IMR-90 (cell line): ENCODE results near the gene MRPS25. TPM values are rescaled to one million over a fixed set of nuclear protein-coding genes. Genes with fewer than 3 reads are reported as not detected.

ENCODE experiments used
- ATAC-seq: fragments of 200-7000 bp; cut with Tn5 transposase; 2 replicates; pipeline ENCODE4 v1.9.1; 2020; ENCODE audit warnings: low read depth, mild to moderate bottlenecking, moderate library complexity
- BruUV-seq: library from RNA; stranded (reverse); fragments of 400-500 nt; replicated peaks from 2 replicates; lab custom pipeline; 2021; lab: Mats Ljungman, UMichigan
- CTCF ChIA-PET: fragments of 300-600 bp; formaldehyde crosslinking; extraction: SDS; loops from one replicate; lab custom pipeline; 2021; ENCODE audit warnings: antibody characterized with exemption; lab: Yijun Ruan, JAX
- POLR2A ChIA-PET: fragments of 300-600 bp; sonication (Branson Sonifier 250); formaldehyde crosslinking; loops from one replicate; lab custom pipeline; 2022; ENCODE audit warnings: antibody characterized with exemption; ENCODE audit not compliant: unreplicated experiment; lab: Charles Lee
- DNase-seq: peaks from one replicate; pipeline ENCODE4 v3.0.0; 2013
- H2AFZ ChIP-seq: replicated peaks from 2 replicates; pipeline ENCODE3; 2013; ENCODE audit warnings: low read length, mild to moderate bottlenecking; ENCODE audit not compliant: poor library complexity
- H2AK5ac ChIP-seq: 2 replicates; pipeline ENCODE4 v1.6.1; 2013; ENCODE audit warnings: low read depth, low read length, inconsistent platforms
- H2AK9ac ChIP-seq: replicated peaks from 2 replicates; pipeline ENCODE3; 2013; ENCODE audit warnings: mild to moderate bottlenecking, low read depth, low read length, moderate library complexity; ENCODE audit not compliant: poor library complexity
- H2BK120ac ChIP-seq: 2 replicates; pipeline ENCODE4 v1.6.1; 2013; ENCODE audit warnings: low read depth, low read length, inconsistent platforms
- H2BK15ac ChIP-seq: 3 replicates; pipeline ENCODE4 v1.6.1; 2013; ENCODE audit warnings: low read depth, low read length, inconsistent platforms
- H2BK20ac ChIP-seq: 2 replicates; pipeline ENCODE4 v1.6.1; 2013; ENCODE audit warnings: low read depth, mild to moderate bottlenecking, inconsistent platforms, low read length, moderate library complexity
- H2BK5ac ChIP-seq: 2 replicates; pipeline ENCODE4 v1.6.1; 2013; ENCODE audit warnings: mild to moderate bottlenecking, low read depth, low read length, inconsistent platforms; ENCODE audit not compliant: poor library complexity, severe bottlenecking
- H3K14ac ChIP-seq: replicated peaks from 2 replicates; pipeline ENCODE4 v1.6.1; 2013; ENCODE audit warnings: low read depth, low read length, inconsistent platforms
- H3K18ac ChIP-seq: 2 replicates; pipeline ENCODE4 v1.6.1; 2013; ENCODE audit warnings: low read depth, low read length, control low read depth
- H3K23ac ChIP-seq: 2 replicates; pipeline ENCODE4 v1.6.1; 2013; ENCODE audit warnings: low read depth, low read length, inconsistent platforms
- H3K27ac ChIP-seq: 2 replicates; pipeline ENCODE4 v1.5.1; 2013; ENCODE audit warnings: mild to moderate bottlenecking, control low read depth, low read length; ENCODE audit not compliant: insufficient read depth
- H3K27me3 ChIP-seq: 2 replicates; pipeline ENCODE4 v1.6.1; 2013; ENCODE audit warnings: low read length; ENCODE audit not compliant: control insufficient read depth, insufficient read depth
- H3K36me3 ChIP-seq: 2 replicates; pipeline ENCODE4 v1.6.1; 2013; ENCODE audit warnings: low read length, mixed read lengths; ENCODE audit not compliant: control insufficient read depth, insufficient read depth
- H3K4ac ChIP-seq: 2 replicates; pipeline ENCODE4 v1.6.1; 2013; ENCODE audit warnings: low read depth, low read length, inconsistent platforms
- H3K4me1 ChIP-seq: 2 replicates; pipeline ENCODE4 v1.6.1; 2013; ENCODE audit warnings: low read length, mixed read lengths; ENCODE audit not compliant: control insufficient read depth, insufficient read depth
- H3K4me2 ChIP-seq: 2 replicates; pipeline ENCODE4 v1.6.1; 2013; ENCODE audit warnings: low read depth, mild to moderate bottlenecking, control low read depth, low read length, moderate library complexity
- H3K4me3 ChIP-seq: 2 replicates; pipeline ENCODE4 v1.5.1; 2013; ENCODE audit warnings: low read depth, mild to moderate bottlenecking, control low read depth, low read length, moderate library complexity; ENCODE audit not compliant: insufficient read depth
- H3K56ac ChIP-seq: 2 replicates; pipeline ENCODE4 v1.6.1; 2013; ENCODE audit warnings: low read length, inconsistent platforms; ENCODE audit not compliant: insufficient read depth; ENCODE audit errors: extremely low read depth
- H3K79me1 ChIP-seq, 2 experiments: 2 replicates each; pipeline ENCODE4 v1.6.1; 2013; ENCODE audit warnings: low read length in 2 of 2, inconsistent platforms in 1 of 2, low read depth in 1 of 2
- H3K9ac ChIP-seq: 2 replicates; pipeline ENCODE4 v1.6.1; 2013; ENCODE audit warnings: low read depth, low read length, control low read depth
- H3K9me1 ChIP-seq: 2 replicates; pipeline ENCODE4 v1.6.1; 2013; ENCODE audit warnings: low read length, inconsistent platforms; ENCODE audit not compliant: insufficient read depth
- H3K9me3 ChIP-seq: 2 replicates; pipeline ENCODE4 v1.6.1; 2013; ENCODE audit warnings: low read length; ENCODE audit not compliant: control insufficient read depth, insufficient read depth
- H4K20me1 ChIP-seq: 2 replicates; pipeline ENCODE4 v1.6.1; 2013; ENCODE audit warnings: low read length, inconsistent platforms; ENCODE audit not compliant: insufficient read depth
- H4K5ac ChIP-seq: 2 replicates; pipeline ENCODE4 v1.6.1; 2013; ENCODE audit warnings: mild to moderate bottlenecking, low read depth, low read length, control low read depth
- H4K8ac ChIP-seq, 2 experiments: 2 replicates each; pipeline ENCODE4 v1.6.1; 2013; ENCODE audit warnings: low read depth in 2 of 2, low read length in 2 of 2, control low read depth in 1 of 2, inconsistent platforms in 1 of 2
- H4K91ac ChIP-seq: 2 replicates; pipeline ENCODE4 v1.6.1; 2013; ENCODE audit warnings: low read depth, low read length, inconsistent platforms; ENCODE audit not compliant: insufficient read depth
- FOS ChIP-seq: fragments of 150-350 bp; IDR thresholded peaks from 2 replicates; pipeline ENCODE4 v1.6.1; 2016; ENCODE audit warnings: low read depth, low read length
- MXI1 ChIP-seq: IDR thresholded peaks from 2 replicates; pipeline ENCODE4 v1.6.1; 2012; ENCODE audit warnings: low read depth, mild to moderate bottlenecking, low read length, moderate library complexity, borderline replicate concordance
- RCOR1 ChIP-seq: IDR thresholded peaks from 2 replicates; pipeline ENCODE4 v1.6.1; 2012; ENCODE audit warnings: mild to moderate bottlenecking, low read length, improper control_type of control experiment; ENCODE audit not compliant: insufficient replicate concordance
- SMC3 ChIP-seq: fragments of 150-350 bp; IDR thresholded peaks from 2 replicates; pipeline ENCODE4 v1.6.1; 2016; ENCODE audit warnings: low read depth, mild to moderate bottlenecking, antibody characterized with exemption, low read length, moderate library complexity
- WGBS, 2 experiments: methylation state at CpG; one replicate each; pipeline versions ENCODE4 v1.1.5 to v1.1.7; 2013; ENCODE audit warnings: missing lambda C conversion rate in 2 of 2; ENCODE audit not compliant: insufficient read length in 1 of 2; ENCODE audit errors: extremely low coverage in 2 of 2; 5-methylcytosine and 5-hydroxymethylcytosine counted together
- dilution Hi-C: fragments of 300-500 bp; cut with HindIII; formaldehyde crosslinking; loops from one replicate; pipeline ENCODE4 v1.14.3; 2018; ENCODE audit warnings: low sequenced_read_pairs; ENCODE audit not compliant: unreplicated experiment
- in situ Hi-C: fragments of 300-500 bp; cut with MboI; formaldehyde crosslinking; loops from 3 replicates; pipeline ENCODE4 v1.14.3; 2019; ENCODE audit warnings: low sequenced_read_pairs, inconsistent platforms, mixed read lengths
- intact Hi-C: fragments of 100-400 bp; cut with micrococcal nuclease; formaldehyde crosslinking; loops from 2 replicates; pipeline ENCODE4 v1.10.0; 2022
- polyA plus RNA-seq, 3 experiments: library from polyadenylated mRNA; depleted of rRNA; stranded (reverse); fragments of >200 nt; gene quantifications; 2 replicates each; pipeline ENCODE4 v1.2.3, GENCODE V29; 2012; ENCODE audit warnings: low replicate concordance in 1 of 3
- total RNA-seq: library from RNA; depleted of rRNA; stranded (reverse); fragments of >200 nt; gene quantifications from 2 replicates; pipeline ENCODE4 v1.2.3, GENCODE V29; 2012
- TF ChIP-seq, protein P1 (sequence below): fragments of 150-350 bp; IDR thresholded peaks from 2 replicates; pipeline ENCODE4 v1.6.1; 2017; ENCODE audit warnings: mild to moderate bottlenecking, antibody characterized with exemption, low read length, low read depth

The MRPS25 gene
- total and polyA plus RNA-seq, 2 of the 4 experiments (the other 2 are of a cell fraction), result 9.0 to 20.8 TPM

DNA sequence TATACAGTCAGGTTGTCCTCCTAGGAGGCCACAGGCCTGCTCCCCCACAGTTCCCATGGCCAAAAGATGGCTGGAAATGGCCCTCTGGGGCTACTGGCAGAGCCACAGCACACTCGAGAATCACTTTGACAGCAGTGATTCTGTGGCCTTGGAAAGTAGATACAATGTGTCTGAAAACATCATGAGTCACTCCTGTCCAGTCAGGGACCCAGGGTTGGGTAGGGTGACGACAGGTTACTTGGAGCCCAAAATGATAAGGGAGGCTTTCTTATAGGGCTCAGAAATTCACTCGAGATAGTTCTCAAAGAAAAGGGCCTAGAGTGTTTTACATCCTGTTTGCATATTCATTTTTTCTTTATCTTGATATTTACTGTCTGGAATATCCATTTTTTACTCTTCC, 24.3 kb downstream of the MRPS25 start:
- no TSS peak for BruUV-seq
- dilution Hi-C loops, result no loop called here
- no peaks in the 10 kb centered on the region for H3K9me3 ChIP-seq
- H4K8ac ChIP-seq, result no peak overlapping the region
- H3K23ac ChIP-seq, result no peak overlapping the region
- H3K9ac ChIP-seq, result no peak overlapping the region
- no peak overlapping the region for H3K14ac ChIP-seq
- no peak for DNase-seq
- no CpG with 5 or more reads among the region's 3 CpGs for WGBS, 2 experiments
- no peak overlapping the region for H2AK5ac ChIP-seq
- H4K91ac ChIP-seq, result no peak overlapping the region
- no peak overlapping the region for H3K4ac ChIP-seq
- H3K56ac ChIP-seq, result no peak overlapping the region
- no peak overlapping the region for H2BK120ac ChIP-seq
- no peak overlapping the region for H3K4me3 ChIP-seq
- no peak overlapping the region for H3K18ac ChIP-seq
- H2BK15ac ChIP-seq, result no peak overlapping the region
- no peak overlapping the region for H4K5ac ChIP-seq
- H2BK5ac ChIP-seq, result no peak overlapping the region
- H3K4me2 ChIP-seq, result no peak overlapping the region
- no peak overlapping the region for H2BK20ac ChIP-seq
- H3K36me3 ChIP-seq, result peaks cover 59% of the 10 kb centered on the region
- TF ChIP-seq, protein P1, sequence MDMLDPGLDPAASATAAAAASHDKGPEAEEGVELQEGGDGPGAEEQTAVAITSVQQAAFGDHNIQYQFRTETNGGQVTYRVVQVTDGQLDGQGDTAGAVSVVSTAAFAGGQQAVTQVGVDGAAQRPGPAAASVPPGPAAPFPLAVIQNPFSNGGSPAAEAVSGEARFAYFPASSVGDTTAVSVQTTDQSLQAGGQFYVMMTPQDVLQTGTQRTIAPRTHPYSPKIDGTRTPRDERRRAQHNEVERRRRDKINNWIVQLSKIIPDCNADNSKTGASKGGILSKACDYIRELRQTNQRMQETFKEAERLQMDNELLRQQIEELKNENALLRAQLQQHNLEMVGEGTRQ, result no peak
- TF ChIP-seq MXI1 (no peak), SMC3 (no peak), RCOR1 (no peak), FOS (no peak)
- intact Hi-C loops, result no loop called here
- no peak overlapping the region for H3K27ac ChIP-seq
- H2AK9ac ChIP-seq, result no peak overlapping the region
- CTCF ChIA-PET, result no interaction called here
- H3K4me1 ChIP-seq, result peaks cover 4% of the 10 kb centered on the region
- POLR2A ChIA-PET, result no interaction called here
- H4K20me1 ChIP-seq, result no peaks in the 10 kb centered on the region; the same call in 1 of the 2 replicates
- peaks cover 9 to 10% of the 10 kb centered on the region in 2 experiments; a peak in 2 of 4 replicates for H3K79me1 ChIP-seq
- no peak for ATAC-seq
- H3K9me1 ChIP-seq, result no peaks in the 10 kb centered on the region; the same call in 1 of the 2 replicates
- H2AFZ ChIP-seq, result no peak overlapping the region
- in situ Hi-C loops, result loop anchor here (25.0 kb wide), 1 partner anchor 379 kb away; the partner anchor contains the start of gene CCDC174
- H3K27me3 ChIP-seq, result no peaks in the 10 kb centered on the region
